ENCODE results near the gene TRMT5. TPM values are rescaled to one million over a fixed set of nuclear protein-coding genes. Genes with fewer than 3 reads are reported as not detected.
A peak's percentile ranks its signal among the peaks of the same experiment; 100 is the strongest.

Gene TRMT5
- total RNA-seq, 1 experiment from 2014 or later = 17.6 TPM

- no peak for TF ChIP-seq E2F1 (CRISPR knock-in tag; IDR thresholded peaks at IDR 0.05)
- no peak for TF ChIP-seq MLX (CRISPR knock-in tag; IDR thresholded peaks at IDR 0.05)
- TF ChIP-seq PREB (CRISPR knock-in tag; IDR thresholded peaks at IDR 0.05; ENCODE audit: borderline replicate concordance) = no peak
These were observed 5.3 kb downstream of the TRMT5 start (continued) for GRCh38 chr14:60975551-60975950.

GRCh38 chr14:60974090-60974651 lies 6.7 kb downstream of the TRMT5 start:
- peak overlapping the region; percentile 63; the same call in 1 of the 2 replicates for H3K27ac Mint-ChIP-seq
- no peaks in the 10 kb centered on the region for H3K27me3 Mint-ChIP-seq (ENCODE audit: low read depth)
- CTCF ChIA-PET = no interaction called here
- no peak for ATAC-seq
- H3K4me3 Mint-ChIP-seq = no peak overlapping the region
- H3K4me1 Mint-ChIP-seq = no peaks in the 10 kb centered on the region; the same call in 1 of the 2 replicates
- POLR2A ChIA-PET = no interaction called here
- peaks cover 24% of the 10 kb centered on the region for H3K36me3 Mint-ChIP-seq
- DNase-seq (ENCODE audit: low spot score) = no peak
- no peaks in the 10 kb centered on the region for H3K9me3 Mint-ChIP-seq
- no peak for TF ChIP-seq ZNF512 (CRISPR knock-in tag; IDR thresholded peaks at IDR 0.05; ENCODE audit: borderline replicate concordance)
- TF ChIP-seq TP53 (CRISPR knock-in tag; IDR thresholded peaks at IDR 0.05) = no peak
- TF ChIP-seq IRF2 (CRISPR knock-in tag; IDR thresholded peaks at IDR 0.05; ENCODE audit: borderline replicate concordance, low read depth) = no peak
- TF ChIP-seq STAT6 (CRISPR knock-in tag; conservative IDR thresholded peaks at IDR 0.05; ENCODE audit: low read depth) = no peak
- no peak for TF ChIP-seq AR (CRISPR knock-in tag; IDR thresholded peaks at IDR 0.05)
- no peak for TF ChIP-seq IRF1 (CRISPR knock-in tag; IDR thresholded peaks at IDR 0.05)
- no peak for TF ChIP-seq USF1 (CRISPR knock-in tag; IDR thresholded peaks at IDR 0.05)
- TF ChIP-seq ATF6 (CRISPR knock-in tag; IDR thresholded peaks at IDR 0.05) = no peak
- TF ChIP-seq HMGA2 (CRISPR knock-in tag; IDR thresholded peaks at IDR 0.05) = no peak
- no peak for TF ChIP-seq ZSCAN18 (CRISPR knock-in tag; IDR thresholded peaks at IDR 0.05)

Measured in WTC11 (cell line).